Stimulated activated CD4-positive, alpha-beta T cell treated with anti-CD3 and anti-CD28 coated beads, Interleukin-15, amount 100 ng/mL, for 48 hours (primary cell): ENCODE data around the gene MUC5AC.
"Not testable (repeated sequence)": the region's sequence is repeated elsewhere in the genome, so short reads cannot be mapped to it uniquely, and the experiment has no call there.

Experiments used
- DNase-seq, 2 donors: peaks; one replicate each; pipeline ENCODE4 v3.0.0-alpha.2; 2020; ENCODE audit warnings: low read depth in 2 of 2

The MUC5AC gene

DNA sequence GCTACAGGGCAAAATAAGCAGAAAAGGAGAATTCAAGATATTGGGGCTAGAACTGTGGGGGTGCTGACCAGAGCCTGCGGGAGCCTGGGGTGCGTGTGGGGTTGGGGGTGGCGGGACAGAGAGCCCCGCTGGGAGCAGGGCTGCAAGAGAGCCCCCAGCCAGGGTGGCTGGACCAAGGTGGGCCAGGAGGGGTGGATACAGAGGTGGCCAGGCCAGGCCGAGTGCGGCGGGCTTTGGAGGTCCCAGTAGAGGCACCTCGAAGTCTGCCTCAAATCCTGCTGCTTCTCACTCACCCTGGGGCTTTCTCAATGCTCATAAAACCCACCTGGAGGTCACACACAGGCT, 48.2 kb downstream of the MUC5AC start:
- DNase-seq = no peak

DNA sequence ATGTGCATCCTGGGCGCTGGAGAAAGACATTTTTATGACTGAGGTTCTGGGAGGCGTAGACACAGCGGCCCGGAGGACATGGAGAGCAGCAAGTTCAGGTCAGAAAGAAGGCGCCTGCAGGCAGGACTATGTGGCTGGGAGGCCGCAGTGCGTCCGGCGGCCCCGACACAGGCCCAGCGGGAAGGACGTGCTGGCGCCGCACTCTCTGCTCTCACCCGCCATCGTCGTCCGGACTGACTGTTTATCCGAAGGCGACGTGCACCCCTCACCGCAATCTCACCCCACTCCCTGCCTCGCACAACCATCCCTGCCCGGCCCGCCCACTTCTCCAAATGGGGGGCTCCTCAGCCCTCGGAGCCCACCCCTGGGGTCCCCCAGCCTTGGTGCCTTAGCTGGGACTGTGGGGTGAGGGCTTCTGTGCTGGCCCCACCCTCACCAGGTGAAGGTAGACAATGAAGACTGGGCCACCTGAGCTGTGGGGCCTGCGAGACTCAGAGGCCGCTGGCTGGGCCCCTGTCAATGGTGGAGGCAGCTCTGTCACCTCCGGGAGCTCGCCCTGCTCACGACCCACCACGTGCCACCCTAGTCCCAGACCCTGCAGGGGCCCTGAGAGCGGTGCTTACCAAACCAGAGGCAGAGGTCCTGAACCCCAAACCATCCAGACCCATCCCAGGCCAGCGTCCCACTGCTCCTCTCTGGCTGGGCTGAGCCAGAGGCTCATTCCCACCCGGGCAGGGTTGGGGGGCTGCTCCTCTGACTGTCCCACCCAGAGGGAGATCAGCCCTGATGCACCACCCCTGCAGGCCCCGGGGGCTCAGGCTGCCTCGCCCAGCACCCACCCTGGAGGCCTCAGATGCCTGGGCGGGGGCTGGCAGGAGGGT, 48.9 kb downstream of the MUC5AC start:
- DNase-seq = no peak

DNA sequence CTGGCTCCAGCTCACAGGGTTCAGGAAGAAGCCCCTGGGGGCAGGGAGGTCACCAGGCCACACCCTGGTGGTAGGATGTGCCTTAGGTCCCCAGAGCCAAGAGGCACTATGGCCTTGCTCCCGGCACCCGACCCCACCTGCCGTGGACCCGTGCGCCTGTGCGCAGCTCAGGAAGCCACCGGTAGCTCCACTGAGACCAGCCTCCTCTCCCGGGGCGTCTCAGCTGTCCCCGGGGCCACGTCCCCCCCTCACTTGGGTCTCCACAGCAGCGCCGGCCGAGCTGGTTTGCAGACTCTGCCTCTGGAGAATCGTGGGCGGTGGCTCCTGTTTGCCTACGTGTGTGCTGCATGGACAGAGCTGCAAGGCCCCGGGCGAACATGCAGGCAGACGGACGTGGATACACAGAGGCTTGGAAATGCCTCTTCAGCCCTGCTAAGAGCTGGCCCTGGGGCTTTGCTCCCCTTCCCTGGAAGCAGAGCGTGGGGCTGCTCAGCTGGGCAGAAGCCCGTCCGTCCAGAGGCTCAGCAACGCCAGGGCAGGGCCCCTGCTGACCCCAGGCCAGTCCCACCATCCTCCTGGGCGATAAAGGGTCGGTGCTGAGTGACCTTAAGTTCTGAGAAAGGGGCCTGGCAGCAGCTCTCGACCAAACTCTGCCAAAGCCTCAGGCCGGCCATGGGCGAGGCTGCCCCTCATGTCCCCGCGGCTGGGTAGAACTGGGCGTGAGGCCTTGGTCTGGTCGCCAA, 49.8 kb downstream of the MUC5AC start:
- no peak for DNase-seq

DNA sequence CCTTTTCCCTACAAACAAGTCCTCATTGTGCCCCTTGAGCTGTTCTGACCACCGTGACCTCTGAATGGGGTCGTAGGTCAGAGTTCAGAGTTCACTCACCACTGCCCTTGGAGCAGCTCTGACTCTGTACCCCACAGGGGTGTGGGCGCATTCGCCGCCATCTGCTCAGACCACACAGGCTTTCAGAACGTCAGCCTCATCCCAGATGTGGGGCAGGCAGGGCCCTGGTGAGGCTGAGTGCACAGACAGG, 50.3 kb downstream of the MUC5AC start:
- no peak for DNase-seq

DNA sequence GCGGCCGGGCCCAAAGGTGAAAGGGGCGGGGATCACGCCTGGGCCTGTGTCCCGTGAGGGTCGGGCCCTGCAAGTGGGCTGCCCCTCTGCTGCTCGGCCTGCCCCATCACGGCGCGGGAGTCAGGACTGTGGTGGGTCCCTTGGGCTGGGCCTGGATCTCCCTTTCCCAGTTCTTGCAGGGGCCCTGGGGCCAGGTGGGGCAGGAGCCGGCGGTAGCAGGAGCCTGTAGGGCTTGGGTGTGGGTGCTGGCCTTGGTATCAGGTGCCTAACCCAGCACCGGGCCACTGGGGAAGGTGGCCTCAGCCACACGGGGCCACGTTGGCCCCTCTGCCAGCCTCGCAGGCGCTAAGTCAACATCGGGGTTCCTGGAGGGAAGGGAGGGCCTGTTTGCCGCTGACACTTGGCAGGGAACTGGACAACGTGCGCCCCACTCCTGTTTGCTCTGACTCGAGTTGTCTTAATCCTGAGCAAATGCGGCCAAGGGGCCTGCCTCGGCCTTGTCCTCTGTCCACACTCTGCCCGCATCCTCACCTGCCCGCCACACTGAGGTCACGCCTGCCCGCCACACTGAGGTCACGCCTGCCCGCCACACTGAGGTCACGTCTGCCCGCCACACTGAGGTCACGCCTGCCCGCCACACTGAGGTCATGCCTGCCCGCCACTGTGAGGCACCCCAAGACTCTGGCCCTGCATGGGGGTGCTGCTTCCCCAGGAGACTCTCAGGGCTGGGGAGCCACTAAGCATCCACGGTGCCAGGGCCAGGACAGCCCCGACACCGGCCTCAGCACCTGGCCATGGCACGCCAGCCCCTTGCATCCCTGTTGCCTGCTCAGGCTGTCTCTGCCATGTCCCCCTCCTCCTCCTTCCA, 50.9 kb downstream of the MUC5AC start:
- no peak for DNase-seq

DNA sequence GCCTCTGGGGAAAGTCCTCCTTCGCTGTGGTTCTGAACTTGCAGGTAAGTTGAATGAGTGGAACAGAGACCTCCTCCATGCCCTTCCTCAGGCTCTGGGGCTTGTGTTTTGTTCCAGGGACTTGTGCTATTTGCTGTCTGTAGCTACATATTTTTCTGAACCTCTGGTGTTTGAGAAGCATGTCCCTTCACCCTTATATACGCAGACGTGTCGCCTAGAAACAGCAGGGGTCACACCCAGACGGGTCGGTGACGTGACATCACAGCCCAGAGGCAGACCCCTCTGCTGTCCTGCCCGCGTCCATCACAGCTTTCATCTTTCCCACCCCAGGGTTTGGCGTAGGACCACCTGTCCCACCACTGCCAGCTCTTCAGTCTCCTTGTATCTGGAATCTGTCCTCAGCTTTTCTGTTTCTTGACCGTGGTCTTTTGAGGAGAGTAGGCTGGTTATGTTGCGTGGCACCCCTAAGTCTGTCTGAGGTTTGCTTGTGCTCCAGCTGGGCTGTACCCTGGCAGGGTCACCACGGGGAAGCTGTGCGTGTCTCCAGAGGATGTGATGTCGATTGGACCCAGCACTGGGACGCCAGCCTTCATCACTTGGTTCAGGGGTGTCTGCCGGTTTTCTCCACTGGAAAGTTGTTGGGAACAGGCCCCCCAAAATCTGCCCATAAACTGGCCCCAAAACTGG, 51.8 kb downstream of the MUC5AC start:
- no peak for DNase-seq

DNA sequence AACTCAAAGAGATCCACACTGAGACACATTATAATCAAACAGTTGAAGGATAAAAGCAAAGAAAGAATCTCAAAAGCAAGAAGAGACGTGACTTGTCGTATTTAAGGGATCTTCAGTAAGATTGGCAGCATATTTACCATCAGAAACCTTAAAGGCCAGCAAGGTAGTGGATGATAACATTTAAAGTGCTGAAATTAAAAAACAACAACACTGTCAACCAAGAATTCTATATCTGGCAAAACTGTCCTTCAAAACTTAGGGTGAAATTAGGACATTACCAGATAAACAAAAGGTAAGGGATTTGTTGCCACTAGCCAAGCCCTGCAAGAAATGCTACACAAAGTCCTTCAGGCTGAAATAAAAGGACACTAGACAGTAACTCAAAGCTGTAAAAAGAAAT, 54.1 kb downstream of the MUC5AC start:
- DNase-seq = no peak

DNA sequence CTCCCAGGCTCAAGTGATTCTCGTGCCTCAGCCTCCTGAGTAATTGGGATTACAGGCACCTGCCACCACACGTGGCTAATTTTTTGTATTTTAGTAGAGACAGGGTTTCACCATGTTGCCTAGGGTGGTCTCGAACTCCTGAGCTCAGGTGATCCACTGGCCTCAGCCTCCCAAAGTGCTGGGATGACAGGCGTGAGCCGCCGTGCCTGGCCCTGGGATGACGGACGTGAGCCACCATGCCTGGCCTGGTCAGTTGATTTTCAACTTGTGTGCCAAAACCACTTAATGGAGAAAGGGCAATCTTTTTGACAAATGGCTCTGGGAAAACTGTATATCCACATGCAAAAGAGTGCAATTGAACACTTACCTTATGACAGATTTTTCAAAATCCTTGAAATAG, 58.1 kb downstream of the MUC5AC start:
- not testable (repeated sequence) for DNase-seq

DNA sequence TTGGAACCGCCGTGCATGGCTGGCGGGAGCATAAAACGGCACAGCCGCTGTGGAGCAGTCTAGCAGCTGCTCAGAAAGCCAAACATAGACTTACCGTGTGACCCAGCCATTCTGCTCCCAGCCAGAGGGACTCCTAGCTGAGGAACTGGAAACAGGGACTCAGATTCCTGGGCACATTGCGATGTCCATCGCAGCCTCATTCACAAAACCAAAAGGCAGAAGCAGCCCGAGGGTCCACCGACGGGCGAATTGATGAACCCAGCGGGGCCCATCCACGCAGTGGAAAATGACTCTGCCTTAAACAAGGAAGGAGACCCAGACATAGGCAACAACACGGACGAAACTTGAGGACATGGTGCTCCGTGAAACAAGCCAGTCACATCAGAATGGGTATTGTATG, 59.4 kb downstream of the MUC5AC start:
- DNase-seq = no peak

DNA sequence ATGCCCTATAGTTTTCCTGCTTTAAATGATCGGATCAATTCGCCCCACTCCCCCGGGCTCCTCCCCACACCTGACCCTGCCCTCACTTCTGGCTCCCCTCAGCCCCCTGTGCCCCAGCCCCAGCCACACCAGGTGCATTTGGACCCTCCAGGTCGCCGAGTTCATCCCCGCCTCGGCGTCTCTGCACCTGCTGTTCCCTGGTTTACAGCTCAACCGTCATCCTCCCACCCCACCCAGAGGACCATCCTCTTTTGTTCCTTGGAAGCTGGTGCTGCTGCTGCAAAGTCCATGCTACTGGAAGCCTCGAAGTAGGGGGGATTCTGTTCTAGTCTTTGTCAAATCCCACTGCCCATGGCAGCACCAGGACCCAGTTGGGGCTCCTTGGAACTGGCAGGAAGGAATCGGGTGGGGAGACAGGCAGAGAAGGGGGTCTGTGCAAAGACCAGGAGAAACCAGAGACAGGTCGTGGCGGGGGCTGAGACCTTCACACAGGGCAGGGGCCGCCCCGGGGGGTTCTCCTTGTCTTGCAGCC, 60.6 kb downstream of the MUC5AC start:
- DNase-seq = no peak

DNA sequence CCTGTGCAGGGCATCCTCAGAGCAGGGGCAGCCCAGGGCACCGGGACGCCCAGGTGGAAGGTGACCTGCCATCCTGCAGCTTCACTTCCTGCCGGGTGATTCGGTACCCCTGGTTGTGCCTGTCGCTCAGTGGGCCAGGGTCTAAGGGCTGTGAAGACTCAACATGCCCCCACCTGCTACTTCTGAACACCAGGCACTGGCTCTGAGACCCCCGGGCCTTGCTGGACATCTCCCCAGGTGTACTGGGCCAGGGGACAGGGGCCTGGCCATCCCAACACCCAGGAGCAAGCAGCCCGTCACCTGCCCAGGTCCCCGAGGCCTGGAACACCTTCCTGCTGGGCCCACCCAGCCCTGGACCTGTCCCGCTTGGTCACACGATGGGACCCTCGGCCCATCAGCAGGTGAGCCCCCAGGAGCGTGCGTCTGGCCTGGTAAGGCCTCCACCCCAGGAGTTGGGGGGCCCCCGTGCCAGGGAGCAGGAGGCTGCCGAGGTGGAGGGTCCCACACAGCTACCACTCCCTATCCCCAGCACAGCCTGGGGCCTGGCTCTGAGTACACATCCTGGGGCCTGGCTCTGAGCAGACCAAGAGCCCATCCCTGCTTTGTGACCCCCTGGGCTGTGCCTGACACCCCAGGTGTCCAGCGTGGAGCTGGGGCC, 61.2 kb downstream of the MUC5AC start:
- DNase-seq = no peak

DNA sequence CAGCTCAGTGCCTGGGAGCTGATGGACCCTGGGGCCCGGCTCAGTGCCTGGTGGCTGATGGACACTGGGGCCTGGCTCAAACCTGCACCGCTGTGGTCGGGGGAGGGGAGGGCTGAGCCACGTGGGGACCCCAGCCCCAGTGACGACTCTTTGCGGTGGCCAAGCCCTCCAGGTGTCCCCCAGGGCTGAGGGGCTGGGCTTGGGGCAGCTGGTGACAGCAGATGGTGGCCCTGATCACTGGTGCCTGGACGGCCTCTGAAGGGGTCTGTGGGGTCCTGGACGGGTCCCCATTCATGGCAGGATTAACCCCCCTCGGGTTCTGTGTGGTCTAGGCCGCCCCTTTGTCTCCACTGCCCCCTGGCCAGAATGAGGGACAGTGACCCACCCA, 61.7 kb downstream of the MUC5AC start:
- no peak for DNase-seq

DNA sequence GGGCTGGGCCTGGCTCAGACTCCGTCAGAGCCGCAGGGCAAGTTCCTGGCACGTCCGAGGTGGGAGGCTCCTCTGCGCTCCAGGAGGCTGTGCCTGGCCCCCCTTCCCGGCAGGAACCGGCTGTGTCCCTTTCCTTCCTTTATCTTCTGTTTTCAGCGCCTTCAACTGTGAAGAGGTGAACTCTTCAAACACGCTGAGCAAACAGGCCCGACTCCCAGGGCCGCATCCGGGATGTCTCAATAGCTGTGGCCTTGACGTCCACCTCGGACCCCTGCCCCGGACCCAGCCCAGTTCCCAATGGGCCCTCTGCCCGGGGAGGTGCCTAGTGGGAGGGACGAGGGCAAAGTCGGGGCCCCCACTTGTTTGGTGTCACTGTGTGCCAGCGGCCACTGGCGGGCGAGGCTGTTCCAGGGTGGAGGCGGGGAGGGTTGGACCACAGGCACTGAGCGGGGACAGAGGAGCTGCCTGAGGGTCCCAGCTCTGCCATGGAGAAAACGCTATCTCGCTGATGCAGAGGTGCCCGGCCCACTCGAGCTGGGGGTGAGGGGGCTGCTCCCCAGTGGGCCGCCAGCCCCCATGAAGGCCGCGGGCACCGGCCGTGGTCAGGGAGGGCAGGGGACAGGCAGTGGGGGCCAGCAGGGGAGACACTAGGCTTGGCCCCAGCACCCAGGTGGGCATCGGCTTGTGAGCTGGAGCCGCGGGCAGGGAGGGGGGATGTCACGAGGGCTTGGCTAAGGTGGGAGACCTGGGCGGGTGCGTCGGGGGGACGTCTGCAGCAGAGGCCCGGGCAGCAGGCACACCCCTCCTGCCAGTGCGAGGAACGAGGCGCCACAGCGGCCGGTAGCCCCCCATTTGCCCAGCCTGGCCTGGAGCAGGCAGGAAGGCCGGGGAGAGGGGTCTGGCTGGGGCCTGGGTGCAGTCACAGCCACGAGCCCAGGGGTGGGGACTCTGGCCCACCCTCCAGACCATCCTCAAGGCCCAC, 62.4 kb downstream of the MUC5AC start:
- no peak for DNase-seq

DNA sequence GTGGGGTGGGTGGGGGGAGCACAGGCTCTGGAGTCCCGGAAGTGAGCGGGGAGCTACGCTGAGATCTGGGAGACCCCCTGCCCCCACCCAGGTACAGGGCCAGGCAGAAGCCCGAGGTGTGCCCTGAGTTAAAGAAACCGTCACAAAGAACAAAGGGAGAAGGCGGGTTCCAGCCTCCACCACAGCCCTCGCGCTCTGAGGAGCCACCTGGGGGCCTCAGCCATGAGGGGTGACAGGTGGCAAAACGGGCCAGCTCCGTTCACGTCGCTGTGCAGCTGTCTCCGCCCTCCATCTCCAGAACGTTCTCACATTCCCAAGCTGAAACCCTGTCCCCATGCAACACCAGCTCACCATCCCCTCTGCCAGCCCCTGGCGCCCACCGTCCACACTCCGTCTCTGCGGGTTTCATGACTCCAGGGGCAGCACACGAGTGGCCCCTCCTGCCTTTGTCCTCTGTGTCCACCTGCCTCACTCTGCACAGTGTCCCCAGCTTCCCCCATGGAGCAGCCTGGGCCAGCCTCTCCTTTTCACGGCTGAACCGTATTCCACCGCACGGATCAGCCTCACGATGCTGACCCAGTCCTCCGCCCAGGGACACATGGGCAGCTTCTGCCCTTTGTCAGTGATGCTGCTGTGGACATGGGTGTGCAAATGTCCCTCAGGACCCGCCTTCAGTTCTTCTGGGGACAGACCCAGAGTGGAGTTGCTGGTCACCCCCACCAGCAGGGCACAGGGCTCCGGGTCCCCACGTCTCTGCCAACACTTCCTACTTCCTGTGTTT, 63.4 kb downstream of the MUC5AC start:
- no peak for DNase-seq

DNA sequence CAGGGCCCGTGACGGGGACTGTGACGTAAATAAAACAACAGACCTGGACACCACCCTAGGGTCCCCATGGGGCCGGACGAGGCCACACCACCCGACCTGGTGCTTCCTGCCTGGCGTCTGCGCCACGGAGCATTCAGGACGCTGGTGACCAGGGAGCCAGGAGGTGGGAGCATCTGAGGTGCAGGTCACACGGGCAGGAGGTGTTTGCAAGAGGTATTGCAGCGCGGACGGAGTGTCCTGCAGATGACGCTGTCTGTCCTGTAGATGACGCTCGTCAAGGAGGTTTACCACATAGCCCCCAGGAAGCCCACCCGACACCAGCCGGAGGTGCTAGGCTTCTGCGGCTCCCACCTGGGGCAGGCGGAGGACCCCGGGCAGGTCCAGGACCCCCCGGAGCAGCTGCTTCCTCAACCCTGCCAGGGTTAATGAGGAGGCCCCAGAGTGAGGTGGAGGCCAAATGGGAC, 64.1 kb downstream of the MUC5AC start:
- DNase-seq = no peak

DNA sequence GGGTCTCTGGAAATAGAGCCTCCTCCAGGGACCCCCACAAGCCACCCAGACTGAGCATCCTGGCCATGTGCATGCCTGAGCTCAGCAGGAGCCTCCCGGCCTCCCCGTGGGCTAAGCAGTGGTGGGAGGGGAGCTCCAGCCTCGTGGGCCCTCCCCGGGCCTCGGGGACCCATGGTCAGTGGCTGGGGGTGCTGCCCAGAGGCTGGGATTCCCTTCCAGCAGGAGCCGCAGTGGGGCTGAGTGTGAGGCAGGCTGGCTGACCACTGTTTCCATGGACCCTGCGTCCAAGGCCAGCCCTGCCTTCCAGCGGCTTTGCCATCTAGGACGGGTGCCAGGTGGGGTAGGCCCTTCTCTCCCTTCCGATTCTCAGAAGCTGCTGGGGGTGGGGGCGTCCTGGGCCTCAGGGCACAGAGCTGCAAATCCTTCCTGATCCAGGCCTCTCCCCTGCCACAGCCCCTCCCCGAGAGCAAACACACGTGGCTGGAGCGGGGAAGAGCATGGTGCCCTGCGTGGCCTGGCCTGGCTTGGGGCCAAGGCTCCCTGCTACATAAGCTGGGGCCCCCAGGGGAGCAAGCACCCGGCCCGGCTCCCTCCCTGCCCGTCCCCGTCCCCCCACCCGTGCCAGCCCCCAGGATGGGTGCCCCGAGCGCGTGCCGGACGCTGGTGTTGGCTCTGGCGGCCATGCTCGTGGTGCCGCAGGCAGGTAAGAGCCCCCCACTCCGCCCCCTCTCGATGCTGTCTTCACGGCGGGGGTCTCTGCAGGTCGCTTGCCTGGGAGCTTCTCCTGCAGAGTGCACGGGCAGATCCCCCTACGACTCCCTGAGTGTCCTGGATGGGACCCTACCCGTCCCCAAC, 65.0 kb downstream of the MUC5AC start, which contains the start of gene MUC5B:
Gene MUC5B, plus strand, starts transcription at position 576 of the 855 bp plus-strand sequence. Its CDS starts 58 bp downstream, at position 634.
- DNase-seq = no peak

DNA sequence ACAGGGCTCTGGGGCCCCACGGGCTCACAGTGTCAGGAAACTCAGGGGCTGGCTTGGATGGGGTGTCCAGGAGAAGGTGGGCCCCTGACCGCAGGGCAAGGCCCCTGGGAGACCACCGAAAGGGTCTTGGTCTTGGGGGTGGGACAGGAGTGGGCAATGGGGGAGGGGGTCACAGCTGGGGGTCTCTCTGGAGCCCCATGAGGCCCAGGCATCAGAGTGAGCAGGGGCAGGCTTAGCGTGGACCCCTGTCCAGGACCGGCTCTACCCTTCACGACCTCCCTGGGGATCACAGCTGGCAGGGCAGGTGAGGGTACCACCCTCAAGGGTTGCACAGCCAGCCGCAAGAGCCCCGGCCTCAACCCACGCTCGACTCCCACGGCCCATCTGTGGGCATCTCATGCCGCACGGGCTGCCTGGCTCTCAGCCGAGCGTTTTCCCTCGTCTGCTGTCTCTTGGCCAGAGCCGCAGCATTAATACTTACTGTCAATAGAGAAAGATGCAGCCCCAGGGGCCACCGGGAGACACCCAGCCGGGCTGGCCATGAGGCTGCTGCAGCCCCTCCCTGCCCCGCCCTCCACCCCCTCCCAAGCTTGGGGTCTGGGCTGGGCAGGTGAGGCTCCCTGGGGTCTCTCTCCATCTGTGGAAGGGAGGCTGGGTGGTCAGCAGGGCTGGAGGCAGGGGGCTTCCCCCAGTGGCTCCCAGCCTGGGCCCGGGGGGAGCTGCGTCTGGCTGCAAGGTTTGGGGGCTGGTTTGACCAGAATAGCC, 65.8 kb downstream of the MUC5AC start:
- no peak for DNase-seq
